Glomerular endothelial cell (primary cell): Measurements from ENCODE around the gene CPED1. TPM values are rescaled to one million over a fixed set of nuclear protein-coding genes. Genes with fewer than 3 reads are reported as not detected.
"Not testable (repeated sequence)": the region's sequence is repeated elsewhere in the genome, so short reads cannot be mapped to it uniquely, and the experiment has no call there.

ENCODE experiments used
- DNase-seq: peaks from one replicate; pipeline ENCODE4 v3.0.0-alpha.2; 2011; ENCODE audit warnings: low read depth, low spot score; ENCODE audit errors: extremely low read depth
- total RNA-seq: library from RNA; depleted of rRNA; stranded (reverse); fragments of >200 nt; gene quantifications from 2 replicates; pipeline ENCODE4 v1.2.3, GENCODE V29; 2015

The CPED1 gene
- total RNA-seq, 1 donor from 2014 or later = 2.3 TPM

- no peak for DNase-seq
Observed at GRCh38 chr7:121205777-121206176, 217.3 kb downstream of the CPED1 start.

DNA sequence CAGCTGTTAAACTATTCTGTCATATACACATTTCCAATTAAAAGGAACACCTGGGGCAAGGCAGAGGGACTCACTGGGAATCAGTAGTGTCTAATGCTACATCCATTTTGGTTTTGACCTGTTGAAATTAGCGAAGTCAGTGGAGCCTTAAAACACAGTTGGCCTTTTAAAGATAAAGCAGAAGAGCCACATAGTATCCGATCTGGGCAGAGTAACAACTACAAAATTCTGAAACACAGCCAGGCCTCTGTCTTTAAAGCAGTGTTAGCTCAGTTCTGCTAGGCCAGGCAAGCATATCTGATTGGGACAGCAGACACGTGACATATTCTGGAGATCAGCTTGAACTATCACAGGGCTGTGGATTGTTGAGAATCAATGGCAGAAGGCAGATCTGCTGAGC is 222.7 kb downstream of the CPED1 start:
- DNase-seq = no peak

- DNase-seq = no peak
Observed at GRCh38 chr7:121212036-121212435, 223.5 kb downstream of the CPED1 start.

DNA sequence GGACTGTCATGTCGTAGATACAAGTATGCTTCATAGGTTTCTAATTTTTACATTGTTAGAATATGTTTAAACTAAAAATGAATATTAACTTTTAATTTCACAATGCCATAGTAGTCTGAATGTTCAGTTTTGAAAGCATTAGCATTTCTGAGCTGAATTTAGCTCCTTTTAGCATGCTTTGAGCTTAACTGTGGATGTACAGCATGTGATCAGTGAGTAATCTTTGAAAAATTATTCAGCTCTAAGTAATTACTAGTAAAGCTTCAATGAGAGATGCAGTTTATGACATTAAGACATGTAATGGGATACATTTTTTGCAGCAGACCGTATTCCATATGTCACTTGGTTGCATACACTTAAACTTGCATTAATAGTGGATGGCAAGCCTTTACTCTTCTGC is 226.1 kb downstream of the CPED1 start:
- DNase-seq = no peak

DNA sequence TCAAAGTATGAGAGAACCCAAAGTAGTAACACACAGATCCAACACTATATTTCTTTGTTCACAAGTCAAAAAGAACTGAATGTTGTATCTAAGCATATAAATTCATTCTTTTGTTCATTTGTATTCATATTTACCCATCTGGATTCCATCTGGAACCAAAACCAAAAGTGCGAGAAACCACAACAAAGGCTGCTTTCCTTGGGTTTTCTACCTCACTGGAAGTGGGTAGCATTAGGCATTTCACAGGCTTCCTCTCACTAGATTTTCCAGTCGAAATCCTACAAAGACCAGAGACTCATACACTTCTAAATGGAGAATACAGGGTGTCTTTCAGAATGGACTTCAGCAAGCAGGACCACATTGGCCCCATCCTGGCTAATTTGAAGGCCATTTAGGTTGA is 230.5 kb downstream of the CPED1 start:
- no peak for DNase-seq

- not testable (repeated sequence) for DNase-seq
Observed at GRCh38 chr7:121221108-121221507, 232.6 kb downstream of the CPED1 start.

DNA sequence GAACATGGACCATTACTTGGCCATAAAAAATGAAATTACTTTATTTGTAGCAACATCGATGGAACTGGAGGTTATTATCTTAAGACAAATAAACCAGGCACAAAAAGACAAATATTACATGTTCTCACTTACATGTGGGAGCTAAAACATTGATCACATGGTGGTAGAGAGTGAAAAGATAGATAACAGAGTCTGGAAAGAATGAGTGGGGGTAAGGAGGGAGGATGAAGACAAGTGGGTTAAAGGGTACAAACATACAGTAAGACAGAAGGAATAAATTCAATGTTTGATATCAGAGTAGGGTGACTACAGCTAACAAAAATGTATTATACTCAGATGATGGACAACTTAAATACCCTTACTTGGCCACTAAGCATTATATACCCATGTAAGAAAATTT is 240.3 kb downstream of the CPED1 start:
- DNase-seq = no peak

- no peak for DNase-seq
Observed at GRCh38 chr7:121235201-121235600, 246.7 kb downstream of the CPED1 start.

DNA sequence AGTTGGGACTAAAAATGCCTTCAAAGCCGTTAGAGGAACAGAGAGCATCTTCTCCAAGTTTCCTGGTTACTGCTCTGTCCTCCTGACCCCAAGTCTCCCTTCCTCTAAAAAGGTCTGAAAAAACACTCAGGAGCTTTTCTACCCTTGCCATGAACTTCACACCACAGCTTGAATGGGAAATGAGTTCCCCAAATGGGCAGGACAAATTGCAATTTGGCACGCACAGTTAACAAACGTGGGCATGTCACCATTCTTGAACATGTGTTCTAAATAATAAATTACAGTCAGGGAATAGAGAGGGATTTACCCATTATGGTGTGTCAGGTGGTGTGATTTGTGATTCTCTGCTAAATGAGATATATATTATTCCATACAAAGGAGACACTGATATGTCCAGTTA is 249.1 kb downstream of the CPED1 start:
- no peak for DNase-seq

GRCh38 chr7:121244120-121244870 is 255.8 kb downstream of the CPED1 start:
- DNase-seq = no peak

- not testable (repeated sequence) for DNase-seq
Observed at GRCh38 chr7:121251367-121251766, 262.9 kb downstream of the CPED1 start.

GRCh38 chr7:121252523-121253235 is 264.2 kb downstream of the CPED1 start:
- DNase-seq = not testable (repeated sequence)

DNA sequence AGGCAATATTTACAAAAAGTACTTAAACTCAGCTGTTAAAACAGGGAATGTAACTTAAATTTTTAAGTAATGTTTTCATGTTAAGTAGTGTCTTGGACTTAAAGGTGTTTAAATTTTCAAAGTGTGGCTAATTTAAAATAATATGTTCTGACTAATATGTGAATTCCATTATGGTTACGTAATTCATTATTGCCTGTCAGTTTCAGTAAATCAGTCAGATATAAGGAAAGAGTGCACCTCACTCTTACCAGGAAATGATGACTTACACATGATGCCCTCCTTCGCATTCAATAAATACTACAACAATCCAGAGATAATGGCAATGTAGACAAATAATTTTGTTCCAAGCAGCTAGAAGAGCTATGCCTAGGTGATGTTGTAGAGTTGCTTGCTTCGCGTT is 271.3 kb downstream of the CPED1 start:
- DNase-seq = no peak

- no peak for DNase-seq
Observed at GRCh38 chr7:121261207-121261884, 272.8 kb downstream of the CPED1 start.

- DNase-seq = no peak
Observed at GRCh38 chr7:121262221-121262620, 273.7 kb downstream of the CPED1 start.

- DNase-seq = no peak
Observed at GRCh38 chr7:121262969-121263368, 274.5 kb downstream of the CPED1 start.

GRCh38 chr7:121266307-121266894 is 277.9 kb downstream of the CPED1 start:
- no peak for DNase-seq

DNA sequence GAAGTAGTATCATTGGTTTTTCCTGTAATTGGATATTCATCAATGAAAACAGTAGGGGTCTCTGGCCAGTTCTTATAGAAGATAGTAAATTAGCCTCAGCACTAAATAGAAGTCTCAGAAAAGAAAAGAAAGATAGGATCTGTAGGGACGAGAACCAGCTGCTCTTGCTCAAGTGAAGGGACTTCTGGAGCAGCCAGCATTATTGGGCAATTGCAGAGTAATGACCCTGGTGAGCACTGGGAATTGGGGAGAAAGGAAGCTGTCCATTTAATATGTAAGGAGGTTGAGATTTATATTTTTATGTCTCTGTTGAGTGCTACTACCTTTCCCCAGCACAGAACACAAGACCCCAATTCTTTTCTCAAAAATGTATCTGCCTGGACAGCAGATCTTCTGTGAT is 279.1 kb downstream of the CPED1 start:
- DNase-seq = no peak

- no peak for DNase-seq
Observed at GRCh38 chr7:121269798-121270197, 281.3 kb downstream of the CPED1 start.

DNA sequence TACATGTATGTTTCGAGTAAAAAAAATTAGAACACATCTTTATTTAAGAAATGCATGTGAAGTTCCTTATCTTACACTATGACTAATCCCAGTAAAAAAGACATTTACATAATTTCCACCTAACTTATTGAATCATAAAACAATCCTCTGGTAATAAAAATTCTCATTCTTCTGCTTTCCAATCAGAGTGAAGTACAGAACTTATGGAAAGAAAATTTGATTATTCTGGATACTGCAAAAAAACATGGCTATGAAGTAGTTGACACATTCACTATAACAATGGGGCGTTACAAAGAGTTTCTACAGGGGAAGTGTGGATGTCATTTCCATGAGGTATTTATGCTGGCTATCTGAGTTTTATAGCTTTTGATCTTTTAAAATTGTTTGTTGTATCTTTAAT is 282.6 kb downstream of the CPED1 start:
- DNase-seq = no peak

GRCh38 chr7:121271916-121272315 is 283.4 kb downstream of the CPED1 start:
- no peak for DNase-seq
